K562 (cell line): ENCODE data around the gene STEAP3. TPM values are rescaled to one million over a fixed set of nuclear protein-coding genes. Genes with fewer than 3 reads are reported as not detected.

ENCODE experiments used
- BHLHE40 ChIP-seq: IDR thresholded peaks from 2 replicates; pipeline ENCODE4 v1.6.1; 2011; ENCODE audit warnings: low read length, improper control_type of control experiment
- HEY1 ChIP-seq: fragments of 250-450 bp; sonication (Bioruptor Pico); IDR thresholded peaks from 2 replicates; pipeline ENCODE4 v1.5.0; 2020; ENCODE audit warnings: mild to moderate bottlenecking, moderate library complexity, borderline replicate concordance
- ZNF23 ChIP-seq: fragments of 250-450 bp; sonication (Bioruptor Pico); IDR thresholded peaks from 2 replicates; pipeline ENCODE4 v1.4.0; 2020; ENCODE audit warnings: mild to moderate bottlenecking
- polyA plus RNA-seq, 8 experiments: library from polyadenylated mRNA; depleted of rRNA in 4 of 8; stranded (reverse) in 5 of 8; unstranded in 3 of 8; fragments of >200 nt; fragmentation: Nextera tagmentation in 2 of 8; fragmentation: Illumina TruSeq in 1 of 8; extraction: Ambion mirVana in 2 of 8; extraction: Trizol in 1 of 8; gene quantifications; 2 replicates each; pipeline versions ENCODE4 v1.2.1 to v1.2.3, GENCODE V29; 2011 to 2014; ENCODE audit warnings: inconsistent platforms in 1 of 8, missing spikeins in 1 of 8
- total RNA-seq, 7 experiments: library from RNA; depleted of rRNA in 6 of 7; stranded (reverse); fragments of >200 nt in 6 of 7; fragmentation: Illumina TruSeq in 2 of 7; extraction: Trizol in 2 of 7; gene quantifications; 2 replicates each; pipeline versions ENCODE4 v1.2.1 to v1.2.3, GENCODE V29; 2011 to 2021; ENCODE audit warnings: low replicate concordance in 1 of 7
- TF ChIP-seq, protein P1 (sequence below): fragments of 200-600 bp; sonication (generic); IDR thresholded peaks from one replicate; pipeline ENCODE4 v1.6.1; 2012; ENCODE audit warnings: mild to moderate bottlenecking, low read depth, low read length, inconsistent platforms

STEAP3 gene
- total and polyA plus RNA-seq, 9 of the 15 experiments (the other 6 are each of a cell fraction or from before 2014, with no cell fraction given), result 1.8 to 31.6 (median 9.0) TPM

DNA sequence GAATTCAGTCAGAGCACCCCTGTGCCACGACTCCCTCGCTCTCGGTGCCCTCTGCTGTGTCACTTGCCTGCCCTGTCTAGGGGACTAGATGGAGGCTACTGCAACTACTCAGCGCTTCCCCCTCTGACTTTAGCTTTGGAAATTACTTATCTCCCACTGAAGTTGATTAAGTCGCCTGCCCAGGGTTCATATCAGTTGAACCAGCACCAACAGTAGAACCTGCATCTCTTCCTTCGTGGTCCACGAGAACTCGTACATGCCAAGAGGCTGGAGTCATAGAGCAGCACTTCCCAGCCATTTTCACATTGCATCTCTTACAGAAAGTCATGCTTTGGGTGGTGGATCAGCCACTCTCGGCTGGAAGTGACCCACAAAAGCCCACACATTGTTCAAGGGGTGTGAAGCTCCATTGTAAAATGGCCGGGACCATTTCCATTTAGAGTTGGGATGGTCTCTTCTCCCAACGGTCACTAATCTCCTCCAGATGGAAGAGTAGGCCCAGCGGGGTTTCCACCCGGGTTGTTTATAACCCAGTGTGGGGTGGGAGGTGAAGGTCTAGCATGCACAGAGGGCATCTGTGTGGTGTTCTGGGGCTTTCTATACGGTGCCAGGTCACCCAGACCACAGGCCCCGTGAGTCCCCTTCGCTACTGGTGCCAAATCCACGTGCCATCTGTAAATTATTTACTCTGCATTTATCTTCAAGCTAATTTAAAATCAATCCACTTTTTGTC is 38.0 kb downstream of the STEAP3 start (continued):
- TF ChIP-seq, protein P1, sequence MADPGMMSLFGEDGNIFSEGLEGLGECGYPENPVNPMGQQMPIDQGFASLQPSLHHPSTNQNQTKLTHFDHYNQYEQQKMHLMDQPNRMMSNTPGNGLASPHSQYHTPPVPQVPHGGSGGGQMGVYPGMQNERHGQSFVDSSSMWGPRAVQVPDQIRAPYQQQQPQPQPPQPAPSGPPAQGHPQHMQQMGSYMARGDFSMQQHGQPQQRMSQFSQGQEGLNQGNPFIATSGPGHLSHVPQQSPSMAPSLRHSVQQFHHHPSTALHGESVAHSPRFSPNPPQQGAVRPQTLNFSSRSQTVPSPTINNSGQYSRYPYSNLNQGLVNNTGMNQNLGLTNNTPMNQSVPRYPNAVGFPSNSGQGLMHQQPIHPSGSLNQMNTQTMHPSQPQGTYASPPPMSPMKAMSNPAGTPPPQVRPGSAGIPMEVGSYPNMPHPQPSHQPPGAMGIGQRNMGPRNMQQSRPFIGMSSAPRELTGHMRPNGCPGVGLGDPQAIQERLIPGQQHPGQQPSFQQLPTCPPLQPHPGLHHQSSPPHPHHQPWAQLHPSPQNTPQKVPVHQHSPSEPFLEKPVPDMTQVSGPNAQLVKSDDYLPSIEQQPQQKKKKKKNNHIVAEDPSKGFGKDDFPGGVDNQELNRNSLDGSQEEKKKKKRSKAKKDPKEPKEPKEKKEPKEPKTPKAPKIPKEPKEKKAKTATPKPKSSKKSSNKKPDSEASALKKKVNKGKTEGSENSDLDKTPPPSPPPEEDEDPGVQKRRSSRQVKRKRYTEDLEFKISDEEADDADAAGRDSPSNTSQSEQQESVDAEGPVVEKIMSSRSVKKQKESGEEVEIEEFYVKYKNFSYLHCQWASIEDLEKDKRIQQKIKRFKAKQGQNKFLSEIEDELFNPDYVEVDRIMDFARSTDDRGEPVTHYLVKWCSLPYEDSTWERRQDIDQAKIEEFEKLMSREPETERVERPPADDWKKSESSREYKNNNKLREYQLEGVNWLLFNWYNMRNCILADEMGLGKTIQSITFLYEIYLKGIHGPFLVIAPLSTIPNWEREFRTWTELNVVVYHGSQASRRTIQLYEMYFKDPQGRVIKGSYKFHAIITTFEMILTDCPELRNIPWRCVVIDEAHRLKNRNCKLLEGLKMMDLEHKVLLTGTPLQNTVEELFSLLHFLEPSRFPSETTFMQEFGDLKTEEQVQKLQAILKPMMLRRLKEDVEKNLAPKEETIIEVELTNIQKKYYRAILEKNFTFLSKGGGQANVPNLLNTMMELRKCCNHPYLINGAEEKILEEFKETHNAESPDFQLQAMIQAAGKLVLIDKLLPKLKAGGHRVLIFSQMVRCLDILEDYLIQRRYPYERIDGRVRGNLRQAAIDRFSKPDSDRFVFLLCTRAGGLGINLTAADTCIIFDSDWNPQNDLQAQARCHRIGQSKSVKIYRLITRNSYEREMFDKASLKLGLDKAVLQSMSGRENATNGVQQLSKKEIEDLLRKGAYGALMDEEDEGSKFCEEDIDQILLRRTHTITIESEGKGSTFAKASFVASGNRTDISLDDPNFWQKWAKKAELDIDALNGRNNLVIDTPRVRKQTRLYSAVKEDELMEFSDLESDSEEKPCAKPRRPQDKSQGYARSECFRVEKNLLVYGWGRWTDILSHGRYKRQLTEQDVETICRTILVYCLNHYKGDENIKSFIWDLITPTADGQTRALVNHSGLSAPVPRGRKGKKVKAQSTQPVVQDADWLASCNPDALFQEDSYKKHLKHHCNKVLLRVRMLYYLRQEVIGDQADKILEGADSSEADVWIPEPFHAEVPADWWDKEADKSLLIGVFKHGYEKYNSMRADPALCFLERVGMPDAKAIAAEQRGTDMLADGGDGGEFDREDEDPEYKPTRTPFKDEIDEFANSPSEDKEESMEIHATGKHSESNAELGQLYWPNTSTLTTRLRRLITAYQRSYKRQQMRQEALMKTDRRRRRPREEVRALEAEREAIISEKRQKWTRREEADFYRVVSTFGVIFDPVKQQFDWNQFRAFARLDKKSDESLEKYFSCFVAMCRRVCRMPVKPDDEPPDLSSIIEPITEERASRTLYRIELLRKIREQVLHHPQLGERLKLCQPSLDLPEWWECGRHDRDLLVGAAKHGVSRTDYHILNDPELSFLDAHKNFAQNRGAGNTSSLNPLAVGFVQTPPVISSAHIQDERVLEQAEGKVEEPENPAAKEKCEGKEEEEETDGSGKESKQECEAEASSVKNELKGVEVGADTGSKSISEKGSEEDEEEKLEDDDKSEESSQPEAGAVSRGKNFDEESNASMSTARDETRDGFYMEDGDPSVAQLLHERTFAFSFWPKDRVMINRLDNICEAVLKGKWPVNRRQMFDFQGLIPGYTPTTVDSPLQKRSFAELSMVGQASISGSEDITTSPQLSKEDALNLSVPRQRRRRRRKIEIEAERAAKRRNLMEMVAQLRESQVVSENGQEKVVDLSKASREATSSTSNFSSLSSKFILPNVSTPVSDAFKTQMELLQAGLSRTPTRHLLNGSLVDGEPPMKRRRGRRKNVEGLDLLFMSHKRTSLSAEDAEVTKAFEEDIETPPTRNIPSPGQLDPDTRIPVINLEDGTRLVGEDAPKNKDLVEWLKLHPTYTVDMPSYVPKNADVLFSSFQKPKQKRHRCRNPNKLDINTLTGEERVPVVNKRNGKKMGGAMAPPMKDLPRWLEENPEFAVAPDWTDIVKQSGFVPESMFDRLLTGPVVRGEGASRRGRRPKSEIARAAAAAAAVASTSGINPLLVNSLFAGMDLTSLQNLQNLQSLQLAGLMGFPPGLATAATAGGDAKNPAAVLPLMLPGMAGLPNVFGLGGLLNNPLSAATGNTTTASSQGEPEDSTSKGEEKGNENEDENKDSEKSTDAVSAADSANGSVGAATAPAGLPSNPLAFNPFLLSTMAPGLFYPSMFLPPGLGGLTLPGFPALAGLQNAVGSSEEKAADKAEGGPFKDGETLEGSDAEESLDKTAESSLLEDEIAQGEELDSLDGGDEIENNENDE, result no peak
- TF ChIP-seq HEY1 (CRISPR knock-in tag) (no peak), ZNF23 (CRISPR knock-in tag) (no peak), BHLHE40 (no peak)
- TF ChIP-seq, all 486 proteins: peak for 0
